Activated CD4-positive, alpha-beta T cell treated with anti-CD3 and anti-CD28 coated beads for 36 hours (primary cell): ENCODE results near the gene LSM5. TPM values are rescaled to one million over a fixed set of nuclear protein-coding genes. Genes with fewer than 3 reads are reported as not detected.

Source experiments
- ATAC-seq: fragments of 200-7000 bp; cut with Tn5 transposase; one replicate; pipeline ENCODE4 v1.10.0; 2021; ENCODE audit warnings: mild to moderate bottlenecking, moderate library complexity
- CTCF ChIA-PET: fragments of 350-600 bp; sonication (Branson Sonifier 250); formaldehyde crosslinking; loops from one replicate; lab custom pipeline; 2021; ENCODE audit warnings: antibody characterized with exemption; lab: Charles Lee
- POLR2A ChIA-PET: fragments of 350-600 bp; sonication (Branson Sonifier 250); formaldehyde crosslinking; loops from one replicate; lab custom pipeline; 2021; ENCODE audit warnings: antibody characterized with exemption, inconsistent platforms; lab: Charles Lee
- DNase-seq: peaks from one replicate; pipeline ENCODE4 v3.0.0-alpha.2; 2020
- H3K27ac Mint-ChIP-seq: one replicate; pipeline ENCODE4 v1.8.0; 2021; ENCODE audit warnings: mixed read lengths
- H3K27me3 Mint-ChIP-seq: one replicate; pipeline ENCODE4 v1.8.0; 2021; ENCODE audit warnings: mixed read lengths
- H3K36me3 Mint-ChIP-seq: one replicate; pipeline ENCODE4 v1.8.0; 2021; ENCODE audit warnings: low read depth, mixed read lengths
- H3K4me1 Mint-ChIP-seq: one replicate; pipeline ENCODE4 v1.8.0; 2021; ENCODE audit warnings: mixed read lengths
- H3K4me3 Mint-ChIP-seq: one replicate; pipeline ENCODE4 v1.8.0; 2021; ENCODE audit warnings: mild to moderate bottlenecking, moderate library complexity, mixed read lengths
- H3K9me3 Mint-ChIP-seq: one replicate; pipeline ENCODE4 v1.8.0; 2021; ENCODE audit warnings: low read depth, mixed read lengths
- intact Hi-C, 2 experiments: fragments of 100-400 bp; cut with DNase I in 1 of 2; cut with micrococcal nuclease in 1 of 2; formaldehyde crosslinking; loops; one replicate each; pipeline versions ENCODE4 v1.14.2 to v1.15.1; 2022 to 2024; cut with DNase I, micrococcal nuclease
- total RNA-seq, 2 experiments: library from RNA; stranded (reverse); gene quantifications; one replicate each; pipeline ENCODE4 v1.2.3, GENCODE V29; 2021

Gene LSM5
- total RNA-seq, 2 experiments from 2014 or later = 75.6 to 135 TPM

DNA sequence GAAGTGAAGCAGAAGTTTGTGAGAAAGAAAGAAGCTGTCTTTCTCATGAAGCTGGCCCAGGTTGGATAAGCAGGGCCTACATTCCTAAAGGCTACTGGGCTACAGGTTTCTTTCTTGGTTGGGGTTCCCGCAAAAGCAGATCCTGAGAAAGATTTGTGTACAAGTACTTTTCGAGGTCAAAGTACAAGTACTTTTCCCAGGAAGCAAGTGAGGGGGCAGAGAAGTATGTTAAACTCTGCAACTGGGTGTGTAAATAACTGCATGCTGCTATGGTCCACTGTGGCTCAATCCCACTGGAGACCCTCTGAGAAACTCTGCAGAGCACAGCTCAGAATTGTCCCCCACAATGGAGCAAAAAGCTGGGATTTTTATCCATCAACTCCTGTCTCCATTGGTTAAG is 28.7 kb downstream of the LSM5 start:
- CTCF ChIA-PET = no interaction called here

DNA sequence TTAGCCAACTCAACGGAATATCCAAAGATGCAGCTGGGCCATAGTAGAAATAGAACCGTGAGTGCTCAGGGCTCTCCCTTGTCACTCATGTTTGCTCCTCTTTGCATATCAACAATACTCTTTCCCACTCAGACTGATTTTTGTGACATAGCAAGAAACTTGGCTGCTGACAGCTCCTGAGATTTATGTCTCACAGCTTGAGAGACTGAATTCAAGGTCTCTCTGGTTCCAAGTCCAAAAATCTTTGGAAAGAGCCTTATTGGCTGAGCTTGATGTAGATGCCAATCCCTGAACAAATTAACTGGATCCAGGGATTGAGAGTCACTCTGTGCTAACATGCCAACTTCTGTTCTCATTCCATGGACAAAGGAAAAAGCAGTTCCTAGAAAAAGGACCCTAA is 30.4 kb downstream of the LSM5 start:
- intact Hi-C loops = no loop called here
- Mint-ChIP-seq H3K4me3 (no peak overlapping the region), H3K27me3 (no peaks in the 10 kb centered on the region), H3K9me3 (no peaks in the 10 kb centered on the region), H3K27ac (no peak overlapping the region), H3K36me3 (no peaks in the 10 kb centered on the region), H3K4me1 (no peaks in the 10 kb centered on the region)
- CTCF ChIA-PET = no interaction called here
- POLR2A ChIA-PET = no interaction called here
- ATAC-seq = no peak
- DNase-seq = no peak

More for the DNA sequence above, 28.7 kb downstream of the LSM5 start:
- H3K9me3 Mint-ChIP-seq = no peaks in the 10 kb centered on the region
- H3K4me1 Mint-ChIP-seq = no peaks in the 10 kb centered on the region
- no peak for DNase-seq
- intact Hi-C loops = no loop called here
- H3K27ac Mint-ChIP-seq = no peak overlapping the region
- H3K36me3 Mint-ChIP-seq = no peaks in the 10 kb centered on the region
- no peaks in the 10 kb centered on the region for H3K27me3 Mint-ChIP-seq
- POLR2A ChIA-PET = no interaction called here
- ATAC-seq = no peak
- no peak overlapping the region for H3K4me3 Mint-ChIP-seq

DNA sequence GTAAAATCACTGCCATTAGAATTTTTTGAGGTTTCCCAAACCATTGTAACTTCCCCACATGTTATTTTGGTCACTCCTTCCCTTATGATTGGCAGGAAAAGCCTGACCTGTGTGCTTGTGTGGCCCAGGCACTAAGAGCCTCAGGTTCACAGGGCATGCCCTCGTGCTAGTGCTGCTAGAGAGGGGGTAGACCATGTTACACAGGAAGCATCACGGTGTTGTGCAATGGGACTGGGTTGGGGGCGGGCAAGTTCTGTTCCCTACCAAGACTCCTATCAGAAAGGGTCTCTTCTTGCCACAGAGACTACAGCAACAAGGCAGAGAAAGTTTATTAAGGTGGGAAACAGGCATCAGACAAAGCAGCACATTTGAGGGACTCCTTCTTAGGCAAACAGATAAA is 32.2 kb downstream of the LSM5 start:
- POLR2A ChIA-PET = no interaction called here
- ATAC-seq (no peak), DNase-seq (no peak)
- Mint-ChIP-seq H3K9me3 (no peaks in the 10 kb centered on the region), H3K36me3 (no peaks in the 10 kb centered on the region), H3K27me3 (peaks cover 5% of the 10 kb centered on the region), H3K27ac (no peak overlapping the region), H3K4me1 (no peaks in the 10 kb centered on the region), H3K4me3 (no peak overlapping the region)
- CTCF ChIA-PET = no interaction called here
- intact Hi-C loops = no loop called here

DNA sequence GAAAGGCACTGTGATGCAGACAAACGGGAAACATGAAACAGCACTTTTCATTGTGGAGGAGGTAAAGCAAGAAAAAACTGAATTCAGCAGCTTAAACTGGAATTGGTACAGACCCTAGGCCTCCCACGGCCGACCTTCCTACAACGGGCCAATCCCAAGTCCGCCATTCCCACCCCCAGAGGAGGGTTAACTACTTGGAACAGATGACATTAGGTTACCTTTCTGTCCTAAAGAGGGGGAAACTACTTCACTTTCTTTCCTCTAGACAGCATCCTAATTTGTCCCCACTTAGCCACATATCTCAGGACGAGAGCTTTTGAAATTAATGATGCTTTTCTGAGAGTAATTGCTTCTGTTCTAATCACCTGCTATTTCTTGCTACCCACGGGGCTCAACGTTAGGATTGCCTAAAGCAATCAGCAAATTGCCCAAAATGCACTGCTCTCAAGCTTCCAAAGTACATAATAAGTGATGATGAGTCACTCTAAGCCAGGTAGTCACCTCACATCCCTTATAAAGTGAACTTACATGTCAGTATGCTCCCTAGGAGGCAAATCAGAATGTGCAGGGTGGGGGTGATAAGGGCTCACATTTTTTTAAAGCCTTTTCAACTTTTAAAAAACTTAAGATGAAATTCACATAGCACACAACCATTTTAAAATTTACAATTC is 36.7 kb downstream of the LSM5 start:
- no peaks in the 10 kb centered on the region for H3K9me3 Mint-ChIP-seq
- no peak overlapping the region for H3K27ac Mint-ChIP-seq
- ChIA-PET CTCF (no interaction called here), POLR2A (no interaction called here)
- DNase-seq (no peak), ATAC-seq (no peak)
- no peak overlapping the region for H3K4me3 Mint-ChIP-seq
- H3K27me3 Mint-ChIP-seq = peaks cover 5% of the 10 kb centered on the region
- H3K4me1 Mint-ChIP-seq = no peaks in the 10 kb centered on the region
- H3K36me3 Mint-ChIP-seq = no peaks in the 10 kb centered on the region
- intact Hi-C loops = no loop called here

DNA sequence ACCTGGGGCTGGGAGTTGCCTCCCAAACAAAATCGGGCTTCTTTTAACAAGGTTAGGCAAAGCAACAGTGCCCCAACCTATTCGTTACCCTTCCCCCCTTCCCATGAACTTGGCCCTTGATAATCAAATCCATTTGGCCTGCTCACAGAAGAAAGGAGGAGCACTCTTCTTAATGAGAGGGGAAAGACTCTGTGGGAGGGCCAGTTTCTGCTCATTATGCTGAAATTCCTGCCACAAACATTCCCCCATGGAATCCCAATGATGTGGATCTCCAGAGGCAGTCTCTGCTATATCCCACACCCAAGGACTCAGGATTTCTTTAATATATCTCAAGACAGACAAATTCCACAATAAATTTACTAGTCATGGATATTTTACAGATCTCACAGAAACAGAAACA is 43.0 kb downstream of the LSM5 start:
- POLR2A ChIA-PET = no interaction called here
- CTCF ChIA-PET = no interaction called here
- peaks cover 14% of the 10 kb centered on the region for H3K27me3 Mint-ChIP-seq
- no peak overlapping the region for H3K4me3 Mint-ChIP-seq
- H3K4me1 Mint-ChIP-seq = no peaks in the 10 kb centered on the region
- intact Hi-C loops = no loop called here
- H3K9me3 Mint-ChIP-seq = no peaks in the 10 kb centered on the region
- no peaks in the 10 kb centered on the region for H3K36me3 Mint-ChIP-seq
- no peak for DNase-seq
- H3K27ac Mint-ChIP-seq = no peak overlapping the region
- ATAC-seq = no peak

DNA sequence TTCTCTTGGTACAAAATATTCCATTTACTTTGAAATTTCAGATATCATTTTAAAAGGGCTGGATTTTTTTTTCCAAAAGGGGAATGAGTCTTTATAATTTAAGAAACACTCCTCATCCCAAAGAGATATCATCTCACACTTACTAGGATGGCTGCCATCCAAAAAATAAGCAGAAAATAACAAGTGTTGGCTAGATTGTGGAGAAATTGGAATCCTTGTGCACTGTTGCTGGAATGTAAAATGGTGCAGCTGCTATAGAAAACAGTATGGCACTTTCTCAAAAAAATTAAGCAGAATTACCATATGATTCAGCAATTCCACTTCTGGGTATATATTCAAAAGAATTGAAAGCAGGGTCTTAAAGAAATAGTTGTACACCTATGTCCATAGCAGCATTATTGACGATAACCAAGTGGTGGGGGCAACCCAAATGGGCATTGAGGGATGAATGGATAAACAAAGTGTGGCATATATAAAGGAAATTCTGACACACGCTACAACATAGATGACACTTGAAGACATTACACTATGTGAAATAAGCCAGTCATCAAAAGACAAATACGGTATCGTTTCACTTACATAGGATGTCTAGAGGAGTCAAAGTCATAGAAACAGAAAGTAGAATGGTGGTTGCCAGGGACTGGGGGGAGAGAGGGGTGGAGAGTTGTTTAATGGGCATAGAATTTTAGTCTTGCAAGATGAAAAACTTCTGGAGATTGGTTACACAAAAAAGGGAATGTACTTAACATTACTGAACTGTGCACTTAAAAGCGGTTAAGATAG is 53.8 kb downstream of the LSM5 start:
- POLR2A ChIA-PET = no interaction called here
- Mint-ChIP-seq H3K36me3 (no peaks in the 10 kb centered on the region), H3K9me3 (no peaks in the 10 kb centered on the region), H3K4me3 (no peak overlapping the region), H3K27me3 (peaks cover 9% of the 10 kb centered on the region), H3K4me1 (no peaks in the 10 kb centered on the region), H3K27ac (no peak overlapping the region)
- DNase-seq (no peak), ATAC-seq (no peak)
- intact Hi-C loops = no loop called here
- CTCF ChIA-PET = no interaction called here

Other genes with a start within 250 kb of the LSM5 start
- 10 to 100 TPM; 37.4 to 56.6 TPM for gene AVL9, start 5.1 kb upstream of the LSM5 start, total RNA-seq